NCI-H1436 treated with DMSO at 0.1 percent for 48 hours (cell line): ENCODE results near the gene MGAT3.

Experiments used
- DNase-seq: peaks from one replicate; lab custom pipeline; 2025; lab: John Stamatoyannopoulos, UW

Gene MGAT3

GRCh38 chr22:39428597-39429071, 28.2 kb upstream of the MGAT3 start:
- no peak for DNase-seq

- no peak for DNase-seq
Measured at GRCh38 chr22:39429186-39429585, 27.6 kb upstream of the MGAT3 start.

GRCh38 chr22:39429916-39430575, 26.8 kb upstream of the MGAT3 start:
- no peak for DNase-seq

DNA sequence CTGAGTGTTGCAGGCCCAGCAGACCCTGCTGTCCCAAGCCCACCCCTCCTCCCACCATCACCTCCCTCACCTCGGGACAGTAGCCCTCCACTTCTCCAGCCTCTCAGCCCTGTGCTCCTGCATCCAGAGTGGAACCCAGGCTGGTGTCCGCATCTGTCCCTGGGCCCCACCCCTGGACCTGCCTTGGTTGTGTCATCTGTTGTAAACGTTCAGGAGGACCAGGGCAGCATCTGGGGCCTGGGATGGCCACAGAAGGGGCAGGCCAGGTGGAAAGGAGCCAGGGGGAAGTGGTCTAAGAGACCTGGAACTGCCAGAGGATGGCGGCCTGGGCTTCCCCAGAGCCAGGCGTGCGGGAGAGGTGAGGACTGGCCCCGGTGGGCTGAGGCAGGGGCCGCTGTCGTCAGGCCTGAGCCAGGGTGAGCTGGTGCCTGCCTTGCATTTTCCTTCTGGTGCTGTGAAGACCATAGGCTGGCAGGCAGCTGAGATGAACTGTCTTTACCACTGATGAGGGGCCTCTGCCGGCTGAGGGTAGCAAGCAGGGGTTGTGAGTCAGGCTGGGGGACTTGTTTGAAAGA, 26.1 kb upstream of the MGAT3 start:
- DNase-seq: no peak

DNA sequence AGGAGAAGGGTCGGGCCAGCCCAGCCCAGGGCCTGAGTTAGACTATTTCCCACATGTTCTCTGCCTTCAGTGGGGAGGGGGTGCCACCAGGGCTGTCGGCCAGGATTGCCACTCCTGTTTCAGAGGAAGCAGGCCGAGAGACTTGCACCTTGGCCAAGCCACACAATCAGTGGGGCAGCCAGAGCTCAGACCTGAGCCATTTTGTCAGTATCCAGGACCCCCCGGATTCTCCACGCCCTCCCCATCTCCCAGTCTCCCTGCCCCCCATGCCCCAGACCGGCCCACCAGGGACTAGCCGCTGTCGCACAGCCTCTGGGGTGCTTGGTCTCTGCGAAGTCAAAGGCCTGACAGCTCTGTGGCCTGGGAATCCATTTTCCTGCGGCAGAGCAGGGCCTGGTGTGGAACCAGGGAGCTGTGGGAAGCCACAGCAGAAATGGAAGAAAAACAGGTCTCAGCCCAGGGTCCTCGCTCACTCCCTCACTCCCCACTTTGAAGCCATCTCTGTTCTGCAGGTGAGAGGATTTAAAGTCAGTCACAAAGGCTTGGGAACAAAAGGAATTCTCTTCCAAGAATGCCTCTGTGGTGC, 25.5 kb upstream of the MGAT3 start:
- DNase-seq: no peak

GRCh38 chr22:39431821-39432251, 25.0 kb upstream of the MGAT3 start:
- no peak for DNase-seq

GRCh38 chr22:39432361-39432811, 24.4 kb upstream of the MGAT3 start:
- no peak for DNase-seq

- DNase-seq: no peak
Measured at GRCh38 chr22:39433476-39434242, 23.2 kb upstream of the MGAT3 start.

DNA sequence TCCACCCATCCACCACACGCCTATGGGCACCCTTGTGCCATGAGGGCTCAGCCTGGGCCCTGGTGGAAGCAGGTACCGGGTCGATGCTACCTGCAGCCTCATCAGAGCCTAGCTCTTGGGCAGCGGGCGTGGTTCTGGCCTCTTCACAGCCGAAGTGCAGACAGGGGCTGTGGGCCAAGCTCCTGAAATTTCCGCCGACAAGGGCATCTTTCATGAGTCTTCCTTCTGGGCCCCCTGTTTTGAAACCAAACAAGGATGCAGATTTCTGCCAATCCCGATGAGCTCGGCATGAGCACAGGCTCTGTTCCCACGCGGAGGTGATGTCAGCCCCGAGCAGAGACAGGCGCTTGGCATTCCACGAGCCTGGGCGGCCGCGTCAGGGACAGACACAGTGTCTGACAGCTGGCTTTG, 22.6 kb upstream of the MGAT3 start:
- no peak for DNase-seq

- no peak for DNase-seq
Measured at GRCh38 chr22:39434721-39435120, 22.1 kb upstream of the MGAT3 start.

GRCh38 chr22:39435616-39436015, 21.2 kb upstream of the MGAT3 start:
- DNase-seq: no peak

- no peak for DNase-seq
Measured at GRCh38 chr22:39437791-39438704, 18.8 kb upstream of the MGAT3 start.

DNA sequence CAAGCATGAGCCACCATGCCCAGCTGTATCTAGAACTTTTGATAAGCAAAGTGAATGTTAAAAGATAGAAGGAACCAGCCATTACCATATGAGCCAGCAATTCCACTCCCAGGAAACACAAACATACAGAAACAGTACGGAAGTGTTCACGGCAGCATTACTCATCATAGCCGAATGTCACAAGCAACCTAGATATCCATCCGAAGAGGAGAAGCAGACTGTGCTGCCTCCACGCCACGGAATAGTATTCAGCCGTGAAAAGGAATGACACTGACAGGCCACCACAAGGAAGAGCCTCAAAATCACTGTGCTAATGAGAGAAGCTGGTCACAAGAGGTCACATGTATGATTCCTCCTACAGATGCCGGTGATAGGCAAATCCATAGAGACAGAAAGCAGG, 17.6 kb upstream of the MGAT3 start:
- DNase-seq: no peak

DNA sequence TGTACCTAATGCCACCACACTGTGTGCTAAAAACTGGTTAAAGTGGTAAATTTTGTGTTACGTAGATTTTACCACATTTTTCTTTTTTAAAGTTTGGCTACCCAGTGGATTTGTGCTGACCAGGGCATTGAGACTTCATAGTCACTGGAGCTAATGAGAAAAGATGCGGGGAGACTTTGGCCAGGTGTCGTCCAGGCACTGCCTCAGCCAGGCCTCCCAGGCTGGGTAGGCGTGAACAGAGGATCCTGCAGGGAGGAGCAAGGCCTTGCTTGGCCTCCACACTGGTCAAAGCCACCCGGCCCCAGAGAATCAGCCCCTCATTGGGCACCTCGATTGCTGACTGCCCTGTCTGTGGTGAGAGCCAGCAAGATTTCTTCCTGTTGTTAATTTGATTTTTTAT, 13.4 kb upstream of the MGAT3 start:
- DNase-seq: no peak

- DNase-seq: no peak
Measured at GRCh38 chr22:39444247-39444800, 12.5 kb upstream of the MGAT3 start.

GRCh38 chr22:39444937-39445465, 11.8 kb upstream of the MGAT3 start:
- no peak for DNase-seq

- no peak for DNase-seq
Measured at GRCh38 chr22:39445678-39446077, 11.1 kb upstream of the MGAT3 start.

GRCh38 chr22:39446239-39446721, 10.5 kb upstream of the MGAT3 start:
- DNase-seq: no peak

GRCh38 chr22:39448205-39449054, 8.4 kb upstream of the MGAT3 start:
- DNase-seq: no peak

GRCh38 chr22:39449708-39450107, 7.1 kb upstream of the MGAT3 start:
- DNase-seq: no peak
